DND-41 (cell line): Measurements from ENCODE around the gene GTF2H4.

Experiments
- ATAC-seq: fragments of 200-7000 bp; cut with Tn5 transposase; 3 replicates; pipeline ENCODE4 v1.9.1; 2021; ENCODE audit warnings: low read depth; ENCODE audit not compliant: insufficient read depth
- DNase-seq: peaks from one replicate; pipeline ENCODE4 v3.0.0-alpha.2; 2020
- H2AFZ ChIP-seq: 2 replicates; pipeline ENCODE4 v1.6.0; 2012; ENCODE audit warnings: low read depth, low read length
- H3K27ac ChIP-seq: 2 replicates; pipeline ENCODE4 v1.5.1; 2012; ENCODE audit warnings: low read length, inconsistent platforms
- H3K27me3 ChIP-seq: fragments of 200-600 bp; sonication (generic); 2 replicates; pipeline ENCODE4 v1.6.0; 2012; ENCODE audit warnings: low read length, mild to moderate bottlenecking, inconsistent platforms; ENCODE audit not compliant: insufficient read depth, poor library complexity
- H3K36me3 ChIP-seq: 2 replicates; pipeline ENCODE4 v1.5.1; 2012; ENCODE audit warnings: low read length, inconsistent platforms; ENCODE audit not compliant: insufficient read depth
- H3K4me1 ChIP-seq: 2 replicates; pipeline ENCODE4 v1.5.1; 2012; ENCODE audit warnings: mild to moderate bottlenecking, low read length; ENCODE audit not compliant: insufficient read depth
- H3K4me2 ChIP-seq: 2 replicates; pipeline ENCODE4 v1.6.0; 2012; ENCODE audit warnings: mild to moderate bottlenecking, moderate library complexity, low read length, inconsistent platforms; ENCODE audit not compliant: insufficient read depth
- H3K4me3 ChIP-seq, 2 experiments: fragments of 200-600 bp in 1 of 2; shearing (Covaris generic) in 1 of 2; 2 replicates each; pipeline ENCODE4 v1.5.1; 2012 to 2016; ENCODE audit warnings: inconsistent platforms in 2 of 2, low read length in 2 of 2, mild to moderate bottlenecking in 2 of 2, low read depth in 1 of 2, moderate library complexity in 1 of 2
- H3K79me2 ChIP-seq: 2 replicates; pipeline ENCODE4 v1.6.0; 2012; ENCODE audit warnings: low read length, inconsistent platforms; ENCODE audit not compliant: insufficient read depth
- H3K9ac ChIP-seq: 2 replicates; pipeline ENCODE4 v1.6.0; 2012; ENCODE audit warnings: low read depth, mild to moderate bottlenecking, inconsistent platforms, low read length, moderate library complexity
- H3K9me3 ChIP-seq: 2 replicates; pipeline ENCODE4 v1.5.1; 2012; ENCODE audit warnings: low read length, moderate library complexity, mild to moderate bottlenecking, inconsistent platforms; ENCODE audit not compliant: insufficient read depth, severe bottlenecking
- H4K20me1 ChIP-seq: 2 replicates; pipeline ENCODE4 v1.6.0; 2012; ENCODE audit warnings: low read length; ENCODE audit not compliant: insufficient read depth
- EZH2 ChIP-seq: IDR thresholded peaks from 3 replicates; pipeline ENCODE4 v1.6.1; 2012; ENCODE audit warnings: borderline replicate concordance, low read depth, mild to moderate bottlenecking, moderate library complexity, low read length, inconsistent platforms; ENCODE audit not compliant: severe bottlenecking
- TF ChIP-seq, protein P1 (sequence below): IDR thresholded peaks from 2 replicates; pipeline ENCODE4 v1.5.1; 2012; ENCODE audit warnings: borderline replicate concordance, low read length, moderate library complexity, mild to moderate bottlenecking; ENCODE audit not compliant: poor library complexity, severe bottlenecking; ENCODE audit errors: extremely low read depth

GTF2H4 gene

DNA sequence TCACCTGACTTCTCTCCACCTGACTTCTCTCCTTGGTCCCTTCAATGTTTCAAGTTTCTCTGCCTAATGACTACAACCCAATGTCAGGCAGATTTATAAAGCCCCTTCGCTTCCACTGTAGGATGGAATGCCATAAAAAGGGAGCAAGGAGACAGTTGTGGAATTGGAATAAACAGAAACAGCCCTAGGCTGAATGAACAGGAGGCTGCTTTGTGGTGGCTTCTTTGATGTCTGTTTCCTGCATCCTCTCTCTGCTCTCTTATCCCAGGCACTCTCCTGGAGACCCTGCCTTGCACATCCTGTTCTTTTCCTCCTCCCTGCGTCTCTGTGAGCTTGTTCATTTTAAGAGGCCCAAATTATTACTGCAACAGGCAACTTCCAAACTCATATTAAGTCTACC, 49.7 kb downstream of the GTF2H4 start:
- Histone ChIP-seq H3K4me3 (no peak overlapping the region), H3K79me2 (no peaks in the 10 kb centered on the region), H3K9me3 (no peaks in the 10 kb centered on the region), H3K36me3 (no peaks in the 10 kb centered on the region), H3K27ac (no peak overlapping the region), H3K27me3 (peaks cover 53% of the 10 kb centered on the region), H4K20me1 (no peaks in the 10 kb centered on the region), H2AFZ (no peak overlapping the region), H3K4me1 (peaks cover 19% of the 10 kb centered on the region), H3K4me2 (no peak overlapping the region), H3K9ac (no peak overlapping the region)
- DNase-seq = no peak
- TF ChIP-seq EZH2 = no peak
- TF ChIP-seq, protein P1, sequence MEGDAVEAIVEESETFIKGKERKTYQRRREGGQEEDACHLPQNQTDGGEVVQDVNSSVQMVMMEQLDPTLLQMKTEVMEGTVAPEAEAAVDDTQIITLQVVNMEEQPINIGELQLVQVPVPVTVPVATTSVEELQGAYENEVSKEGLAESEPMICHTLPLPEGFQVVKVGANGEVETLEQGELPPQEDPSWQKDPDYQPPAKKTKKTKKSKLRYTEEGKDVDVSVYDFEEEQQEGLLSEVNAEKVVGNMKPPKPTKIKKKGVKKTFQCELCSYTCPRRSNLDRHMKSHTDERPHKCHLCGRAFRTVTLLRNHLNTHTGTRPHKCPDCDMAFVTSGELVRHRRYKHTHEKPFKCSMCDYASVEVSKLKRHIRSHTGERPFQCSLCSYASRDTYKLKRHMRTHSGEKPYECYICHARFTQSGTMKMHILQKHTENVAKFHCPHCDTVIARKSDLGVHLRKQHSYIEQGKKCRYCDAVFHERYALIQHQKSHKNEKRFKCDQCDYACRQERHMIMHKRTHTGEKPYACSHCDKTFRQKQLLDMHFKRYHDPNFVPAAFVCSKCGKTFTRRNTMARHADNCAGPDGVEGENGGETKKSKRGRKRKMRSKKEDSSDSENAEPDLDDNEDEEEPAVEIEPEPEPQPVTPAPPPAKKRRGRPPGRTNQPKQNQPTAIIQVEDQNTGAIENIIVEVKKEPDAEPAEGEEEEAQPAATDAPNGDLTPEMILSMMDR = no peak
- no peak for ATAC-seq

DNA sequence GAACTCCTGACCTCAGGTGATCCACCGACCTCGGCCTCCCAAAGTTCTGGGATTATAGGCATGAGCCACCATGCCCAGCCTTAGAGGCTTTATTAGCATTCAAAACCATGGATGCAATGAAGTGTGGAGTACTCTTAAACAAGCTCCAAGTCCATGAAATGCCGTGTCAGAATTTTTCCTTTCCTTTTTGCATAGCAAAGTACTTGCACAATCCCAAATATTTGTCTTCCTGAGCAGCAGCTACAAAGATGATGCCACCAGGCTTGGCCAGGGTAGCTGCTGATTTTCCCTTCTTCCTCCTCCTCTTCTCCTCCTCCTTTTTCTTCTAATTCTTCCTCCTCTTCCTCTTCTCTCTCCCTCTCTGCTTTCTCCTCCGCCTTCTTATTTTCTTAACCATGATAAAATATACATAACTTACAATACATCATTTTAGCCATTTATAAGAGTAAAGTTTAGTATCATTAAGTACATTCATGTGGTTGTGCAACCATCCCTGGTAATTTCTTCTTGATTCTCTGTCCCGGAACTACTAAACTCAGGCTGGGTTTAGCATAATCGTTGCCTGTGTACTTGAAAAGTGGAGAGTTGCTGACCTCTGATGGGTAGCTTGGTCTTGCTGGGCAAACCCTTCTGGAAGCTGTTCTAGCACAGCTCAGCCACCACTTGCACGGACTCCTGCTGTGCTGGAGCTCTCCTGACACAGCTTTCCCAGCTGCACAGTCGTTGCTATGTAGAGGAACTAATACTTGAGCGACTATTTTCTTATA, 53.1 kb downstream of the GTF2H4 start:
- Histone ChIP-seq H3K9me3 (no peaks in the 10 kb centered on the region), H4K20me1 (no peaks in the 10 kb centered on the region), H3K4me2 (no peak overlapping the region), H3K36me3 (no peaks in the 10 kb centered on the region), H3K27ac (no peak overlapping the region), H3K4me1 (peaks cover 6% of the 10 kb centered on the region), H3K9ac (no peak overlapping the region), H3K27me3 (peaks cover 33% of the 10 kb centered on the region), H2AFZ (no peak overlapping the region), H3K4me3 (no peak overlapping the region), H3K79me2 (no peaks in the 10 kb centered on the region)
- TF ChIP-seq, protein P1 = no peak
- no peak for TF ChIP-seq EZH2
- no peak for ATAC-seq
- no peak for DNase-seq

DNA sequence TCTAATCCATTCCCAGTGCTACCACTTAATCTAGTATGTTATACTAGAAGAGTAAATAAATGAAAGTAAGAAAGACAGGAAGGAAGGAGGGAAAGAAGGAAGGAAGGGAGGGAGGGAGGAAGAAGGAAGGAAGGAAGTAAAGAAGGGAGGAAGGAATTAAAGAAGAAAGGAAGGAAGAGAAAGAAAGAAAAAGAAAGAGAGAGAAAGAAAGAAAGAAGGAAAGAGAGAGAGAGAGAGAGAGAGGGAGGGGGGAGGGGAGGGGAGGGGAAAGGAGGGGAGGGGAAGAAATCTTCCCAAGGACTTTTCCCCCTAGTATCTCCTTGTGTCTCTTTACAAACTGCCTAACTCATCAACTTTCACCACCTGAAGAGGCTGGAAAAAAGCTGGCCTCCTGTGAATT, 54.7 kb downstream of the GTF2H4 start:
- H3K4me1 ChIP-seq = no peaks in the 10 kb centered on the region
- no peaks in the 10 kb centered on the region for H3K9me3 ChIP-seq
- no peak overlapping the region for H3K27ac ChIP-seq
- no peaks in the 10 kb centered on the region for H3K36me3 ChIP-seq
- H2AFZ ChIP-seq = no peak overlapping the region
- H3K4me3 ChIP-seq = no peak overlapping the region
- no peak overlapping the region for H3K9ac ChIP-seq
- no peak overlapping the region for H3K4me2 ChIP-seq
- TF ChIP-seq, protein P1 = no peak
- TF ChIP-seq EZH2 = no peak
- H3K79me2 ChIP-seq = no peaks in the 10 kb centered on the region
- no peaks in the 10 kb centered on the region for H4K20me1 ChIP-seq
- peaks cover 18% of the 10 kb centered on the region for H3K27me3 ChIP-seq
- DNase-seq = no peak
- no peak for ATAC-seq
